UCSD-AML1 (cell line): Measurements from ENCODE around the gene TMEM54.

ENCODE experiments used
- DNase-seq: peaks from one replicate; lab custom pipeline; 2025; ENCODE audit not compliant: unreplicated experiment; lab: John Stamatoyannopoulos, UW

The TMEM54 gene

GRCh38 chr1:32881871-32882850 lies 19.0 kb downstream of the TMEM54 start:
- DNase-seq = no peak

- no peak for DNase-seq
Observed at GRCh38 chr1:32881291-32881690, 19.9 kb downstream of the TMEM54 start.

DNA sequence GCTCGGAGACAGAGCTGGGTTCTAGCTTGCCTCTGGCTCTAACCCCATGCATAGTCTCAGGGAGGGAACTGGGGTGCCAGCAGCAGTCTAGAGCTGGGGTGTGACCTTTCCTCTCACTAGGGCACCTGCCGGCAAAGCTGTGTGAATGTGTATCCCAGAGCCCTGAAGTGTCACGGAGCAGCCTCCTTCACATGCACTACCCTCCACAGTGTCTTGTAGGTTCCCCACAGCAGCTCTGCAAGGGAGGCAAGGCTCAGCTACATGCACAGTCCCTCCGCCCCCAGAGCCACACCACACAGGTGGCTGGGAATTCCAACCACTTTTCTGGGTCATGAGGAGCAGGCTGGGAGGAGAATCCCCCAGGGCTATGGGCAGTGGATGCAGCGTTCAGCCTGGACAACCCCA lies 22.6 kb downstream of the TMEM54 start:
- no peak for DNase-seq

- DNase-seq = no peak
Observed at GRCh38 chr1:32878183-32878582, 23.0 kb downstream of the TMEM54 start.

DNA sequence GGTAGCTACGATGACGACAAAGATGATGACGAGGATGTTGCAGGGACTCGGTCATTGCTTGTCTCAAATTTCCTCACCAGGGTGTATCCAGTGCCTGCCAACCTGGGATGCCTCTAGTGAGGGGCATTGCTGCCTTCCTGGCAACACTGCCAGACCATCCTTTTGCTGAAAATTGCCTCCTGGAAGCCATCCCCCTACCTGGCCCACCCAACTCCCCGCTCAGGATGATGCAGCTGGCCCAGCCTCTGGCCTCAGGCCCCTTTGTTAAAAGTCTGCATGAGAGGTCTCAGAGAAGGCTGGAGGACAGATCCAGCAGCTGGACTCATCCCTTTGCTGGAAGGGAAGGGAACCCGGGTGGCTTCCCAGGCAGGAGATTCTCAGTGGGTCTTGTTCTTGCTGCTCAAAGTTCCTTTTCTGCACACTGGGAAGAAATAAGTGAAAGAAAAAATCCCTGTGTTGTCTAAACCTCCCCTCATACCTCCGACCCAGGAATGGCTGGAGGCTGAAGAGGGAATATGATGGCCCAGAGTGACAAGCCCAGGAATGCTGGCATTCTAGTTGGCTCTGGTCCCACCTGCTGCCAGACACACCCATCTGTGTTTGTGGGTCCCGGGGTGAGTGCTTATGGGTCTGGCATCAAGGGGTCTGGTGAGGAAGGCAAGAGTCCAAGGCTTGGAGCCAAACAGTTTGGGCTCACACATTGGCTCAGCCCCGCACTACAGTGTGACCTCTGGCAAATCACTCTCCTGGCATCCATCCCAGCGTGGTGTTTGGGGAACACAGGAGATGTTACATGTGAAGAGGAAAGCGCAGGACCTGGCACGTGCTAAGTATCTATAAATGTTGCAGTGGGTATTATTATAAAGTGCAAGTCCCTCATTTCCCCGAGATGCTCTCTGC lies 23.7 kb downstream of the TMEM54 start:
- DNase-seq = no peak

GRCh38 chr1:32876341-32877210 lies 24.6 kb downstream of the TMEM54 start:
- peak; percentile 74 for DNase-seq

- no peak for DNase-seq
Observed at GRCh38 chr1:32874860-32875752, 26.1 kb downstream of the TMEM54 start.

GRCh38 chr1:32873484-32873883 lies 27.7 kb downstream of the TMEM54 start:
- no peak for DNase-seq

GRCh38 chr1:32872192-32872460 lies 29.1 kb downstream of the TMEM54 start:
- DNase-seq = no peak

DNA sequence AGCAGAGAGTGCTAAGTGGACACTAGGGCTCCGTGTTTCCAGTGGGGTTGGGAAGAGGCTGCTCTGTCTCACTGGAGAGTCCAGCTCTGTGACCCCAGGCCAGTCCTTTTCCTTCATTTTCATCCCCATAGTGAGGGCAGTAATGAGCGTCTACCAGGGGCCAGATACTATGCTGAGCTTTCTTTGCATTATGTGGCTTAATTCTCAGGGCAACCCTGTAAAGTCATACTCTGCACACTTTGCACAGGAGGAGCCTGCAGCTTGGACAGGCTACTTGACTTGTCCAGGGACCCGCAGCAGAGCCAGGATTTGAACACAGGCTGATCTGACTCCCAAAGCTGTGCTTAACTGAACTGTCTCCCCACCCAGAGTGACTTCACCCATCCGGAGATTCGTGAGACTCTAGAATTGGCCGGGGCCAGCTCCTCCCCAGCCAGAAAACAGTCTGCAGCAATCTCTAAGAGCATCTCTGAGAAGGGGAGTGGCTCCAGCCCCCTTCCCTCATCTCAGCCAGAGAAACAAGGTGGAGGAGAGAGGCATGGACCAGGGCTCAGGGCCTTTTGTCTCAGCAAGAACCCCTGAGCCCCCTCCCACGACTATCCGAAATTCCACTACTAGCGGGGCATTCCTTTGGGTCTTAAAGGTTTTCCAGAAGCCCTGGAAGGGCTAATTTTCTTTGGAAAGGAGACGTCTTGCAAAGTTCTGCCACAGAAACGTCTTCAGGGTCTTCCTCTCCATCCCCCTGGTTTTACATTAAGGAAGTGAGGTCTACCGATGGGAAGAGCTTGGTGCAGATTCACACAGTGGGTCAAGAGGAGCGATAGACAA lies 29.6 kb downstream of the TMEM54 start:
- no peak for DNase-seq

DNA sequence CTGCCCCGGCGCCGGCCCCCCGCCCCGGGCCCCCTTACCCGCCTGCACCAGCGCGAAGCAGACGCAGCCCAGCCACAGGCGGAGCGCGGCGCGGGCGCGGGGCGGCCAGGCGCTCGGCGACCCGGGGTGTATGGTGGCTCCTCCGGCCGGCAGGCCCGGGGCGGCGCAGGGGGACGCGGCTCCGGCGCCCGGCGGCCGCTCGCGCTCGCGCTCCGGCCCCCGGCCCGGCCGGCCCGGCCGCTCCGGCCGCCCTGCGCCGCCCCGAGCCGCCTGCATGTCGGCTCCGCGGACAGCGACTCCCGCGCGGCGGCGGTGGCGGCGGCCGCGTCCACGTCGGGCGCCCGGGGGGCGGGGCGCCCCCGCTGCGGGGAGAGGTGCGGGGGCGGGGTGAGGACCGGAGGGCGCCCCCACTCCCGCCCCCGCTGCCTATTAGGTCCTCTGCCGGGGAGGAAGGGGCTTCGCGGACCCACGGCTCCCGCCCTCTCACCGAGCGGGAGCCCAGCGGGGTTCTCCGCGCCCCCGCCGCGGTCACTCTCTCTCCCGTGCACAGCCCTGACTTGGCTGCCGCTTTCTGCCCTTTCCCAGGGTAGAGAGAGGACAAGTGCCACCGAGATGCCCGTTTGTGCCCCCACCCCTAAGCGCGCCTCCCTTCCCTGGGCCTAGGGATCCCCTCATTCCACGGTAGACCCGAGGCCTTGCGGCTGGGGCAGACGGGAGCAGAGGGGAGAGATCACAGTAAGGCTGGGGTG lies 30.4 kb downstream of the TMEM54 start, which contains the start of gene FNDC5:
FNDC5 (minus strand) TSS at position 298 of the 749 bp plus-strand sequence.
- no peak for DNase-seq

DNA sequence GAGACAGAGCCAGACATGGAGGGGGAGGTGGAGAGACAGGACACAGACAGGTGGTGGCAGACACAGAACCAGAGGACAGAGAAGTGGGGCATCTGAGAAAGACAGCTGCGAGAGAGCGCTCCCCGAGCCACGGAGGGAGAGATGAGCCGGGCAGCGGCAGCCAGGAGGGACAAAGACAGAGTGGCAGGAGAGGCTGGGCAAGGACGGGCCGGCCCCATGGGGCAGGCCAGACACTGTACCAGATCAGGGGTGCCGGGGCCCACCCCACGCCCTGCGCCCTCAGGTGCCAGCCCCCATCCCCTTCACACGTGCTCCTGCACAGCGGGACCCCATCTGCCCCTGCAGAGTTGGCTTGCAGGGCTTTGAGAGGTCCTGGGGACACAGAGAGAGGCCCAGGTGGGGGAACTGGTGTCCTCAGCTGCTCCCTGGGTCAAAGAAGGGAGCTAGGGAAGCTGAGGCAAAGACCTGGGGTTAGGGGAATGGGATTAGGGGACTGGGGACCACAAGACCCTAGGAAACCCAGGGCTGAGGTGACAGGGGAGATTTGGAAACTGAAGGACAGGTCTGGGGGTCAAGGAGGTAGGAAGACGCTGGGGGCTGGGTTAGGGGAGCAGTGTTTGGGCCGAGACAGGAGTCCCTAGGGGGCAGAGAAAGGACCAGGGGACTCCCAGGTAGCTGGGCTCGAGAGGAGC lies 31.1 kb downstream of the TMEM54 start:
- no peak for DNase-seq

- no peak for DNase-seq
Observed at GRCh38 chr1:32868806-32869455, 32.3 kb downstream of the TMEM54 start.

GRCh38 chr1:32868085-32868484 lies 33.1 kb downstream of the TMEM54 start:
- no peak for DNase-seq

DNA sequence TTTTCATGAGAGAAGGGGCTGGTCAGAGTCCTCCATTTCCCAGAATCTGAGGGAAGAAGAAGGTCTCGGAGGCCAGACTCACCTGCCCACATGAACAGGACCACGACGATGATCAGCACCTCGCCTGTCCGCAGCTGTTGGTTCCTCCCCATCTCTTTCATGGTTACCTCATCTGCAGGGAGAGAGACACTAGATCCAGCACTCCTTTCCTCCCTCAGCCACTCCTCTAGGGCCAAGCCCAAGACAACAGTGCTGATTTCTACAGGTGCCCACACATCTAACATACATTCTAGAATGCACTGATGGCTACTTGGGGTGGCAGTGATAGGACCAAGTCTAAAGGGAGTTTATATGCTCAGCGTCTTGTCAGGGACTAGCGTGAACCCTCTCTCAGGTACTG lies 33.5 kb downstream of the TMEM54 start:
- DNase-seq = no peak

GRCh38 chr1:32867151-32867550 lies 34.0 kb downstream of the TMEM54 start:
- DNase-seq = no peak
